ENCODE measurements around the gene KIAA0232. TPM values are rescaled to one million over a fixed set of nuclear protein-coding genes. Genes with fewer than 3 reads are reported as not detected.
A peak's percentile ranks its signal among the peaks of the same experiment; 100 is the strongest.

KIAA0232 gene
- total and polyA plus RNA-seq, 8 donors, result 4.0 to 12.4 (median 8.8) TPM

DNA sequence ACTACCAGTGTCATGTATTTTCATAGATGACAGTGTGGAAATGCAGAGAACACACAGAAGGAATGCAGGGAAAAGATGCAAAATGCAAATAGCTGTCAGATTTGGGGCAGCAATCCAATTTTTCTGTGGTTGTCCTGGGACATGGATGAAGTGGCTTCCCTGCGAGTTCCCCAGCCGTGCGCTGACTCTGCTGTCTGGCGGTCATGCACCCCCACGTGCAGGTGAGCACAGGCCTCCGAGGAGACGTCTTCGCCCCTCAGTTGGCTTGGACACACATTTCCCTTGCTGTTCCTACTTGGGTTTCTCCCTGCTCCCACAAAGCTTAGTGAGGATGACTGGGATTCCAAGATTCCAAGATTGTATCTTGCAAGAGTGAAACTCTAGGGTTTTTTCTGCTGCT lies 42.2 kb upstream of the KIAA0232 start:
- ATAC-seq (no peak), FAIRE-seq (no peak), DNase-seq (peak in 1 of 6 donors; percentile 3)
- Histone ChIP-seq H3K27me3 (no peaks in the 10 kb centered on the region), H3K27ac (no peak overlapping the region), H3K4me3 (no peak overlapping the region), H3K36me3 (no peaks in the 10 kb centered on the region), H3K9me3 (no peaks in the 10 kb centered on the region), H3K4me1 (no peaks in the 10 kb centered on the region)
- intact Hi-C loops (cut with DNase I), result no loop called here
- WGBS, 2 donors, result 85% methylated on average over 8 of the region's 8 CpGs
- TF ChIP-seq, protein P1, sequence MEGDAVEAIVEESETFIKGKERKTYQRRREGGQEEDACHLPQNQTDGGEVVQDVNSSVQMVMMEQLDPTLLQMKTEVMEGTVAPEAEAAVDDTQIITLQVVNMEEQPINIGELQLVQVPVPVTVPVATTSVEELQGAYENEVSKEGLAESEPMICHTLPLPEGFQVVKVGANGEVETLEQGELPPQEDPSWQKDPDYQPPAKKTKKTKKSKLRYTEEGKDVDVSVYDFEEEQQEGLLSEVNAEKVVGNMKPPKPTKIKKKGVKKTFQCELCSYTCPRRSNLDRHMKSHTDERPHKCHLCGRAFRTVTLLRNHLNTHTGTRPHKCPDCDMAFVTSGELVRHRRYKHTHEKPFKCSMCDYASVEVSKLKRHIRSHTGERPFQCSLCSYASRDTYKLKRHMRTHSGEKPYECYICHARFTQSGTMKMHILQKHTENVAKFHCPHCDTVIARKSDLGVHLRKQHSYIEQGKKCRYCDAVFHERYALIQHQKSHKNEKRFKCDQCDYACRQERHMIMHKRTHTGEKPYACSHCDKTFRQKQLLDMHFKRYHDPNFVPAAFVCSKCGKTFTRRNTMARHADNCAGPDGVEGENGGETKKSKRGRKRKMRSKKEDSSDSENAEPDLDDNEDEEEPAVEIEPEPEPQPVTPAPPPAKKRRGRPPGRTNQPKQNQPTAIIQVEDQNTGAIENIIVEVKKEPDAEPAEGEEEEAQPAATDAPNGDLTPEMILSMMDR (IDR thresholded peaks at IDR 0.05), result no peak

DNA sequence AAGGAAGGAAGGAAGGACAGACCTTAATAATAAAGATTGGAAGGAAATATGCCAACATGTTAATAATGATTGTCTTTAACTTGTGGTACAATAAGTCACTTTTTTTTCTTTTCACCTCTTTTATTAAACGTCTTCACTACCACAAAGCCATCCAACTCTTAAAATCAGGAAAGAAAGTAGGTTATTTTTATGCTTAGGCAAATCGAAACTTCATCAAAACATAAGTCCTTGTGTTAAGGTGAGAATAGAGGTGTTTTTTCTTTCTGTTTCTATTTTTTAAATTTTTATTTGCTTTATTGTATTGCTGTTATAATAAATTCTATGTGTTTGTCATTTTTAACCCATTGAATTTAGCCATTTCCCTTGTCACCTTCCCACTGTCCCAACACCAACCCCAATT lies 40.0 kb upstream of the KIAA0232 start:
- no peaks in the 10 kb centered on the region for H3K9me3 ChIP-seq
- no peaks in the 10 kb centered on the region for H3K36me3 ChIP-seq
- DNase-seq, result no peak
- H3K4me1 ChIP-seq, result peaks cover under 1 to 5% (median 2%) of the 10 kb centered on the region in 3 donors
- FAIRE-seq, result no peak
- H3K27me3 ChIP-seq, result no peaks in the 10 kb centered on the region
- no peak overlapping the region for H3K27ac ChIP-seq
- TF ChIP-seq, protein P1 (IDR thresholded peaks at IDR 0.05), result no peak
- 72 to 77% methylated on average over 2 of the region's 2 CpGs for whole genome bisulfite sequencing, 2 donors
- ATAC-seq, result no peak
- intact Hi-C loops (cut with DNase I), result no loop called here
- H3K4me3 ChIP-seq, result no peak overlapping the region

DNA sequence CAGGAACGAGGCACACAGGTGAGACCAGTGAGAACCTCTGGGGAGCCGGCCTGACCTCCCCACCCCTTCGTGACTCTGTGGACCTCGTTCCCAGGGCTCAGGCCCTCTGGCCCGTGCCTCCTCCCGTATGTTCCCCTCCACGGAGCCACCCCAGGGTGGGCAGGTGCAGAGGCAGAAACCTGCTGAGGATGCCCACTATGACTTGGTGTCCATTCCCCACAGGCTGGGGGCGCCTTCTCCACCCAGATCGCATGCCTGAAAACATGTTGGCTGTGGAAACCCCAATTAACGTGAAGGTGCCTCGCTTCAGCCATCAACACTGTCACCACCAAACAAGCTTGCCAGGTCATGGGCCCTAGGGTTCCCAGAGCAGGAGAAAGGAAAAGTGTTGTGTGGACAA lies 39.5 kb upstream of the KIAA0232 start:
- H3K4me3 ChIP-seq, result no peak overlapping the region
- DNase-seq (peak in 1 of 6 donors; percentile 47), FAIRE-seq (no peak), ATAC-seq (no peak)
- H3K27me3 ChIP-seq, result no peaks in the 10 kb centered on the region
- no peaks in the 10 kb centered on the region for H3K9me3 ChIP-seq
- peaks cover 5 to 8% (median 6%) of the 10 kb centered on the region in 3 donors for H3K4me1 ChIP-seq
- WGBS, 2 donors, result 79 to 82% methylated on average over 11 of the region's 11 CpGs
- no peak overlapping the region for H3K27ac ChIP-seq
- intact Hi-C loops (cut with DNase I), result no loop called here
- TF ChIP-seq, protein P1 (IDR thresholded peaks at IDR 0.05), result no peak
- no peaks in the 10 kb centered on the region for H3K36me3 ChIP-seq

DNA sequence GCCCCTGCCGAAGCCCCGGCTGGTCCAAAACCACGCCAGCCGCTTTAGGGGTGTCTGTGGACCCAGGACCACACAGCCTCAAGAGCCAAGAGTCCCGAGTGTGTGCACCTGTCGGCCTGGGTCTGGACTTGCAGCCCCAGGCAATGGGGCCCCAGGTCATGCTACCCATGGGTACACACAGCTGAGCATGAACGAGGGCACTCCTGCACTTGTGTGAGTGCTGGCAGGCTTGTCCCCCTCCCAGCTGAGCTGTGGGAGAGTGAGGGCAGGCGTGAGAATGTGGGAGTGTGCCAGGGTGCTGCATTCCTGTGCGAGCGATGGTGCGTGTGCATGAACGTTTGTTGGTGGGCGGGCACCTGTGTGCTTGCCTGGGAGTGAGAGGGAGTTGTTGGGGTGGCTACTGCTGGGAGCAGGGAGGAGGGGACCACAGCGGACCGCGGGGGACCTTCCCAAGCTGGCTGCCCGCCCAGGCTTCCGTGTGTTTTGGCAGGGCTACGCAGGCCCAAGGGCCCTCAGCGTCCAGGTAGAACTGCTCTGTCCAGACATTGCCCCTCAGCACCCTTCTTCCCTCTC lies 35.7 kb upstream of the KIAA0232 start:
- TF ChIP-seq, protein P1 (IDR thresholded peaks at IDR 0.05), result no peak
- H3K9me3 ChIP-seq, result no peaks in the 10 kb centered on the region
- ATAC-seq (peak; percentile 88 to 89 (median 88)), FAIRE-seq (no peak), DNase-seq (peak; percentile 76 to 92 (median 87))
- H3K4me1 ChIP-seq, result peaks cover 7 to 14% (median 9%) of the 10 kb centered on the region in 3 donors
- intact Hi-C loops (cut with DNase I), result no loop called here
- H3K27ac ChIP-seq, result peak overlapping the region; percentile 64 to 84 (median 76)
- H3K36me3 ChIP-seq, result no peaks in the 10 kb centered on the region
- H3K4me3 ChIP-seq, result no peak overlapping the region
- WGBS, 2 donors, result 20 to 28% methylated on average over 20 of the region's 20 CpGs
- no peaks in the 10 kb centered on the region for H3K27me3 ChIP-seq

DNA sequence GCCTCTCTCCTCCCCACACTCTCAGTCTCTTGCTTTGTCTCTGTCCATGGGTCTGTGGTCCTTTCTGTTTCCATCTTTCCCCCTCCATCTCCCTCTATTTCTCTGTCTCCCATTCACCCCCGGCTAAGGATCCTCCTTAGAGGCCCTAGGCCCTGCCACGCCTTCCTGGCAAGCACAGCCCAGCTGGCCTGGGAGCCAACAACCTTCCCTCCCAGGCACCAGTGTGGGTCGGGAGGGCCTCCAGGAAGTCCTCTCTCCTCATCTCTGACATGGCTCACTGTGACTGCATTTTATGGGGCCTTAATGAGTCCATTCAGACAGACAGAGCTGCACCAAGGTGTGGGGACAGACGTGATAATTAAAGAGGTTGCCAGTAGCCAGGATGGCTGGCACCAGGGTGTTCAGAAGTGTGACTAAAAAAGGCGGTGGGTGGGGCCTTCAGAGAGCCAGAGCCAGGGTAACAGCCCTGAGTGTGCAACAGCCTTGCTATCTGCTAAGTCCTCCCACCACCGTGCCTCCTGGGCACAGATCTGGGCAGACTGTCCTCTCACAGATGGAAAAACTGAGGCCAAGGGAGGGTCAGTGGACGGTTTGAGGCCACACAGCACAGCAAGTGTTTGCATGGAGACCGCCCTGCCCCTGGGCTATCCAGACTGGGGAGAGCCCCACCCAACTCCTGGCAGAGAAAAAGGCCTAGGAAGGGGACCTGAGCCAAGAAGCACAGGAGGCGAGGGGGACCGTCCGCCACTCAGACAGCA lies 35.1 kb upstream of the KIAA0232 start:
- DNase-seq (peak; percentile 74 to 86 (median 78)), FAIRE-seq (no peak)
- H3K27ac ChIP-seq, result peak overlapping the region; percentile 60 to 84 (median 76)

More for the DNA sequence above, 35.1 kb upstream of the KIAA0232 start:
- WGBS, 2 donors, result 41% methylated on average over 11 of the region's 11 CpGs
- peak; percentile 82 to 86 (median 84) for ATAC-seq
- no peaks in the 10 kb centered on the region for H3K36me3 ChIP-seq
- TF ChIP-seq, protein P1 (IDR thresholded peaks at IDR 0.05), result no peak
- H3K4me1 ChIP-seq, result peaks cover 7 to 14% (median 9%) of the 10 kb centered on the region in 3 donors
- H3K9me3 ChIP-seq, result no peaks in the 10 kb centered on the region
- intact Hi-C loops (cut with DNase I), result no loop called here
- H3K4me3 ChIP-seq, result no peak overlapping the region
- no peaks in the 10 kb centered on the region for H3K27me3 ChIP-seq
